ENCODE data around the gene CDH23. TPM values are rescaled to one million over a fixed set of nuclear protein-coding genes. Genes with fewer than 3 reads are reported as not detected.

CDH23 gene
- total RNA-seq, 1 donor: 0.36 TPM

DNA sequence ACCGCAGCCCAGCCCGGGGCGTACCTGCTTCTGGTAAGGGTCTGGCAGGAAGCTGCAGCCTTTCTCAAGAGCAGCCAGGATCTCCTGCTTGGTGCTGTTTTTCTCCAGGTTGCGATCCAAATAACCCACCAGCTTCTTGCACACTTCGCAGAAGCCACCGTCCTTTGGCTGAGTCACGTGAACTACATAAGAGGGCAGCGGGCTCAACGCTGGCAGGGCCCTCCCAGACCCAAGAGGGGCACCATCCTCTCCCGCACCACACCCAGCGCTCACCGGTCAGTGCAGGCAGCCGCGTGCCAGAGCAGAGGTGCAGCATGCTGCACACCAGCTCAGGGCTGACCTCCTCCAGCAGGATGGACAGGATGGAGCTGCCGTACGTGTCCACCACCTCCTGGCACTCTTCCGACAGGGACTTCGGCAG is 422.7 kb downstream of the CDH23 start:
- Histone ChIP-seq H3K4me1 (ENCODE audit: insufficient read depth, low read length) (no peaks in the 10 kb centered on the region), H3K9me3 (ENCODE audit: low read depth, low read length) (no peaks in the 10 kb centered on the region), H3K4me3 (ENCODE audit: insufficient read depth, low read length) (no peak overlapping the region), H2AFZ (ENCODE audit: low read length) (no peak overlapping the region), H3K79me2 (ENCODE audit: insufficient read depth, low read length) (peaks cover 7% of the 10 kb centered on the region), H3K27ac (ENCODE audit: low read depth, low read length) (no peak overlapping the region), H3K4me2 (ENCODE audit: insufficient read depth, low read length) (no peak overlapping the region), H3K36me3 (ENCODE audit: insufficient read depth, low read length) (peaks cover 82% of the 10 kb centered on the region), H4K20me1 (ENCODE audit: insufficient read depth, low read length) (peaks cover 34% of the 10 kb centered on the region), H3K27me3 (ENCODE audit: insufficient read depth, low read length) (no peaks in the 10 kb centered on the region)
- TF ChIP-seq, protein P1, sequence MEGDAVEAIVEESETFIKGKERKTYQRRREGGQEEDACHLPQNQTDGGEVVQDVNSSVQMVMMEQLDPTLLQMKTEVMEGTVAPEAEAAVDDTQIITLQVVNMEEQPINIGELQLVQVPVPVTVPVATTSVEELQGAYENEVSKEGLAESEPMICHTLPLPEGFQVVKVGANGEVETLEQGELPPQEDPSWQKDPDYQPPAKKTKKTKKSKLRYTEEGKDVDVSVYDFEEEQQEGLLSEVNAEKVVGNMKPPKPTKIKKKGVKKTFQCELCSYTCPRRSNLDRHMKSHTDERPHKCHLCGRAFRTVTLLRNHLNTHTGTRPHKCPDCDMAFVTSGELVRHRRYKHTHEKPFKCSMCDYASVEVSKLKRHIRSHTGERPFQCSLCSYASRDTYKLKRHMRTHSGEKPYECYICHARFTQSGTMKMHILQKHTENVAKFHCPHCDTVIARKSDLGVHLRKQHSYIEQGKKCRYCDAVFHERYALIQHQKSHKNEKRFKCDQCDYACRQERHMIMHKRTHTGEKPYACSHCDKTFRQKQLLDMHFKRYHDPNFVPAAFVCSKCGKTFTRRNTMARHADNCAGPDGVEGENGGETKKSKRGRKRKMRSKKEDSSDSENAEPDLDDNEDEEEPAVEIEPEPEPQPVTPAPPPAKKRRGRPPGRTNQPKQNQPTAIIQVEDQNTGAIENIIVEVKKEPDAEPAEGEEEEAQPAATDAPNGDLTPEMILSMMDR (IDR thresholded peaks at IDR 0.05; ENCODE audit: extremely low read depth, low read depth, low read length): no peak
- DNase-seq (ENCODE audit: insufficient read length, low spot score, missing footprints): peak; percentile 47

DNA sequence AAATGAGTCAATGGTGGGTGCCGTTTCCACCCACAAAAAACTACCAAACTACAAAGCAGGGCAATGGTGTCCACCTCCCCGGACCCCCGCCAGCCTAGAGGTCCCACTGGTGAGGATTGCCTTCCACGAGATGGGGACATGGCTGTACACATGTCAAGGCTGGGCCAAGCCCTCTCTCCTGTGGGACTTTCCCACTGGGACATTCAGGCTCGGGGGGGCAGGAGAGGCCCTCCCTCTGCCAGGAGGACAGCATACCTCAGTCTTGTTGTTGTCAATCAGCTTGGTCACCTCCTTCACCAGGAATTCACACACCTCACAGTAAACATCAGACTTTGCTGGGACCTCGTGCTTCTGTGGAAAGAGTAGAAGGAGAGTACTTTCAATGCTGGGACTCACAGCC is 423.3 kb downstream of the CDH23 start:
- H4K20me1 ChIP-seq (ENCODE audit: insufficient read depth, low read length): peaks cover 29% of the 10 kb centered on the region

DNA sequence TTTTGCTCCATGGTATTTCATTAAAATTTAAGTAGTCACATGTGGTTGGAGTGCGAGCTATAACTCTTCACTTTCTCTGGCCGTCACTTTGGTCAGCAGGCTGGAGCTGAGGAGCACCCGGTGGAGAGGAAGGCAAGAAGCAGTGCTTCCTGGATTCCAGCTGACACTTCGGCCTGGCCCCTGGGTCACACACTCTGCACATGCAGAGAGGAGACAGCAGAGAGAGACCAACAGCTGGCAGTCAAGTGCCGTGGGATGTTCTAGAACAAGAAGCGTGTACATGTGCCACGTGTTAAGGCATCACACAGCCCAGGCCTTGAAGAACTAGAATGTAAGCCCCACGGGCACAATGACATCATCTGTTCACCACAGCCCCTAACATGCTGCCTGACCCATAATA is 424.2 kb downstream of the CDH23 start:
- peaks cover 90% of the 10 kb centered on the region for H3K36me3 ChIP-seq (ENCODE audit: insufficient read depth, low read length)
- DNase-seq (ENCODE audit: insufficient read length, low spot score, missing footprints): no peak

More for the DNA sequence above, 423.3 kb downstream of the CDH23 start:
- no peak for DNase-seq (ENCODE audit: insufficient read length, low spot score, missing footprints)
- no peak overlapping the region for H2AFZ ChIP-seq (ENCODE audit: low read length)
- H3K79me2 ChIP-seq (ENCODE audit: insufficient read depth, low read length): peaks cover 7% of the 10 kb centered on the region
- TF ChIP-seq, protein P1 (IDR thresholded peaks at IDR 0.05; ENCODE audit: extremely low read depth, low read depth, low read length): no peak
- H3K4me2 ChIP-seq (ENCODE audit: insufficient read depth, low read length): no peak overlapping the region
- no peaks in the 10 kb centered on the region for H3K27me3 ChIP-seq (ENCODE audit: insufficient read depth, low read length)
- no peaks in the 10 kb centered on the region for H3K9me3 ChIP-seq (ENCODE audit: low read depth, low read length)
- peaks cover 87% of the 10 kb centered on the region for H3K36me3 ChIP-seq (ENCODE audit: insufficient read depth, low read length)
- H3K27ac ChIP-seq (ENCODE audit: low read depth, low read length): no peak overlapping the region
- H3K4me3 ChIP-seq (ENCODE audit: insufficient read depth, low read length): no peak overlapping the region
- H3K4me1 ChIP-seq (ENCODE audit: insufficient read depth, low read length): no peaks in the 10 kb centered on the region

DNA sequence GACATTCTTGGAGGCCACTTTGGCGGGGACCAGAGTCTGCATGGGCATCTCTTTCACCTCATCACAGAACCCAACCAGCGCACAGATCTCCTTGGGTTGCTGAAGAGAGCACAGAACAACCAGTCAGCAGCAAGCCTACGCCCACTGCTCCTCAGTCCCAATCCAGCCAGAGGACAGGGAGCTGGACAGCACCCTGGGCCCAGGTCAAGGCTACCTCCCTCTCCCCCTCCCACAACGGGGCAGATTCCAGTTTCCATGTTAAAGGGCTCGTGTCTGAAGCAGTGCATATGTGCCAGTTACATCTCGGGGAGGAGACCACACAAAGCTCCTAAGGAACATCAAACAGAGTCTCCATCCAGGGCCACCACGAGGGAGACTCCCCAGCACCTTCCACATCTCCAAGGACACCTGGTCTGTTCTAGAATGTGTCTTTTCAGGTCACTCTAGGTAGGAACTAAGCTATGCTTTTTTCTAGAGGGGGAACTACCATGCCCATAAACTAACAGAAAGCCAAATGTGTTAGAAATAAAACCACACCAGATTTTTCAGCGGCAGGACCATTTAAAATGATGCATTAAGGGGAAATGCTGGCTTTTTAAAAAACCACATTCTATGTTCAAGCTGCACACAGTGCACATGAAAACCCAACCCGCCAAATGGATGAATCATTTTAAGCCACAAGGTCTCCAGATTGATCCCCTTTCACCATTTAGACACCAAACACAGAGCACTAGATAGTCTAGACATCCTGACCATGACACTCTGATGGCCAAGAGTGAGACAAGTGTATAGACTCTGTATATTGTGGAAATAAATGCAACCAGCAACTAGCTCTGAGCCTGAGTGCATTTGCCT is 425.4 kb downstream of the CDH23 start:
- H3K36me3 ChIP-seq (ENCODE audit: insufficient read depth, low read length): peaks cover 89% of the 10 kb centered on the region
- no peaks in the 10 kb centered on the region for H3K4me1 ChIP-seq (ENCODE audit: insufficient read depth, low read length)
- no peak overlapping the region for H3K27ac ChIP-seq (ENCODE audit: low read depth, low read length)
- no peak overlapping the region for H3K4me2 ChIP-seq (ENCODE audit: insufficient read depth, low read length)
- peaks cover 11% of the 10 kb centered on the region for H3K79me2 ChIP-seq (ENCODE audit: insufficient read depth, low read length)
- H3K27me3 ChIP-seq (ENCODE audit: insufficient read depth, low read length): no peaks in the 10 kb centered on the region
- TF ChIP-seq, protein P1 (IDR thresholded peaks at IDR 0.05; ENCODE audit: extremely low read depth, low read depth, low read length): no peak
- no peaks in the 10 kb centered on the region for H3K9me3 ChIP-seq (ENCODE audit: low read depth, low read length)
- peaks cover 38% of the 10 kb centered on the region for H4K20me1 ChIP-seq (ENCODE audit: insufficient read depth, low read length)
- H3K4me3 ChIP-seq (ENCODE audit: insufficient read depth, low read length): no peak overlapping the region
- H2AFZ ChIP-seq (ENCODE audit: low read length): no peak overlapping the region
- DNase-seq (ENCODE audit: insufficient read length, low spot score, missing footprints): peak; percentile 83

More for the DNA sequence above, 424.2 kb downstream of the CDH23 start:
- TF ChIP-seq, protein P1 (IDR thresholded peaks at IDR 0.05; ENCODE audit: extremely low read depth, low read depth, low read length): no peak
- H2AFZ ChIP-seq (ENCODE audit: low read length): no peak overlapping the region
- H3K79me2 ChIP-seq (ENCODE audit: insufficient read depth, low read length): peaks cover 7% of the 10 kb centered on the region
- H3K4me2 ChIP-seq (ENCODE audit: insufficient read depth, low read length): no peak overlapping the region
- H3K27me3 ChIP-seq (ENCODE audit: insufficient read depth, low read length): no peaks in the 10 kb centered on the region
- no peaks in the 10 kb centered on the region for H3K4me1 ChIP-seq (ENCODE audit: insufficient read depth, low read length)
- peaks cover 30% of the 10 kb centered on the region for H4K20me1 ChIP-seq (ENCODE audit: insufficient read depth, low read length)
- H3K27ac ChIP-seq (ENCODE audit: low read depth, low read length): no peak overlapping the region
- no peak overlapping the region for H3K4me3 ChIP-seq (ENCODE audit: insufficient read depth, low read length)
- no peaks in the 10 kb centered on the region for H3K9me3 ChIP-seq (ENCODE audit: low read depth, low read length)
